MCF 10A (cell line): ENCODE results near the gene RBL2. TPM values are rescaled to one million over a fixed set of nuclear protein-coding genes. Genes with fewer than 3 reads are reported as not detected.

Experiments used
- BruUV-seq: library from RNA; stranded (reverse); fragments of 400-500 nt; replicated peaks from 2 replicates; lab custom pipeline; 2021; lab: Mats Ljungman, UMichigan
- CTCF ChIA-PET: fragments of 300-600 bp; sonication (Branson Sonifier 250); formaldehyde crosslinking; extraction: SDS; loops from one replicate; lab custom pipeline; 2021; ENCODE audit warnings: antibody characterized with exemption, inconsistent platforms; lab: Yijun Ruan, JAX
- POLR2A ChIA-PET: fragments of 300-600, 350-650 bp; sonication (Branson Sonifier 250); formaldehyde crosslinking; extraction: SDS; loops from one replicate; lab custom pipeline; 2020; ENCODE audit warnings: antibody characterized with exemption, inconsistent platforms; lab: Yijun Ruan, JAX
- DNase-seq: peaks from one replicate; pipeline ENCODE4 v3.0.0-alpha.2; 2018; ENCODE audit not compliant: unreplicated experiment
- H3K27ac Mint-ChIP-seq: one replicate; pipeline ENCODE4 v1.8.0; 2022; ENCODE audit warnings: mild to moderate bottlenecking, low read depth, mixed read lengths; ENCODE audit not compliant: unreplicated experiment
- H3K27me3 Mint-ChIP-seq: one replicate; pipeline ENCODE4 v1.8.0; 2022; ENCODE audit warnings: mixed read lengths; ENCODE audit not compliant: insufficient read depth, unreplicated experiment
- H3K36me3 Mint-ChIP-seq: one replicate; pipeline ENCODE4 v1.8.0; 2022; ENCODE audit warnings: mild to moderate bottlenecking, moderate library complexity, mixed read lengths; ENCODE audit not compliant: insufficient read depth, unreplicated experiment
- H3K4me1 Mint-ChIP-seq: one replicate; pipeline ENCODE4 v1.8.0; 2022; ENCODE audit warnings: mixed read lengths; ENCODE audit not compliant: insufficient read depth, unreplicated experiment
- H3K4me3 Mint-ChIP-seq: one replicate; pipeline ENCODE4 v1.8.0; 2022; ENCODE audit warnings: mild to moderate bottlenecking, moderate library complexity, mixed read lengths; ENCODE audit not compliant: unreplicated experiment
- H3K9me3 Mint-ChIP-seq: one replicate; pipeline ENCODE4 v1.8.0; 2022; ENCODE audit warnings: mixed read lengths; ENCODE audit not compliant: unreplicated experiment
- intact Hi-C: fragments of 100-400 bp; cut with micrococcal nuclease; formaldehyde crosslinking; loops from 2 replicates; pipeline ENCODE4 v1.14.1; 2022
- total RNA-seq: library from RNA; stranded (reverse); gene quantifications from 2 replicates; pipeline ENCODE4 v1.2.3, GENCODE V29; 2022
- TF ChIP-seq, protein P1 (sequence below): fragments of 200-600 bp; IDR thresholded peaks from one replicate; pipeline ENCODE4 v1.8.0; 2022; ENCODE audit warnings: antibody characterized with exemption, mild to moderate bottlenecking; ENCODE audit not compliant: unreplicated experiment

Gene RBL2
- total RNA-seq, 1 experiment from 2014 or later = 28.5 TPM

DNA sequence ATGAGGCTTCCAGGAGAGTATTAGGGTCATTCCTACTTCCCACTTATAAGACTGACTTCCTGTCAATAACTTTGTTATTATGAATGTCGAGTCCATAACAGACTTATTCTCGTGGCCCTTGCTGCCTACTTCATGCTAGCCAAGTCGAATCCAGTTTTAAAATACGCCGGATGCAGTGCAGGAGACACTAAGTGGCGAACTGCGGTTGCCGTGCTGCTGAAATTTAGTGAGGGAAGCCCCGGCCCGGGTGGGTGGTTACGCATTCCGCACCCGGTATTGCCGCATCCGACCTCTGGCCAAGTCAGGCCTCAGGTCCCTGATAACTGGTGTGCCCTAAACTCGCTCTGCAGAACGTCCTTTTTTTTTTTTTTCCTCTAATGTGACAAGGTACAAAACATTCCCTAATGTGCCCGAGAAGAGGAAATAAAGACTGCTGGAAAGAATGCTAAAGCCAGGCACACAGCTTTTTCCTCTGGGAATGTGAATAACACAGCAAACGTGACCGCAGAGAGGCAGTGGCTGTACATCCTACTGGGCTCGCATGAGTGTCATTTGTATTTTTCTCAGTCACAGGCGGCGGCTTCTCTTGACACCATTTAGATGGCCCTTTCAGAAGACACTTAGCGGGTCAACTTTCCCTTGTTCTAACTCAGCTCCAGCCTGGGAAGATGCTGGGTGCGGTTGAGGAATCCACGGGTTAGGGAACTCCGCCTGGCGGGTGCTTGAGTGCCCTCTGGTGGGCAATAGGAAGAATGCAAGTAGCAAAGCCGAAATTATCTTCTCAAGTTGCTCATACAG, 75.8 kb downstream of the RBL2 start:
- Mint-ChIP-seq H3K9me3 (no peaks in the 10 kb centered on the region), H3K4me1 (no peaks in the 10 kb centered on the region), H3K27ac (no peak overlapping the region), H3K4me3 (no peak overlapping the region), H3K27me3 (no peaks in the 10 kb centered on the region), H3K36me3 (no peaks in the 10 kb centered on the region)
- peak; percentile 63 for DNase-seq
- no TSS peak for BruUV-seq
- TF ChIP-seq, protein P1, sequence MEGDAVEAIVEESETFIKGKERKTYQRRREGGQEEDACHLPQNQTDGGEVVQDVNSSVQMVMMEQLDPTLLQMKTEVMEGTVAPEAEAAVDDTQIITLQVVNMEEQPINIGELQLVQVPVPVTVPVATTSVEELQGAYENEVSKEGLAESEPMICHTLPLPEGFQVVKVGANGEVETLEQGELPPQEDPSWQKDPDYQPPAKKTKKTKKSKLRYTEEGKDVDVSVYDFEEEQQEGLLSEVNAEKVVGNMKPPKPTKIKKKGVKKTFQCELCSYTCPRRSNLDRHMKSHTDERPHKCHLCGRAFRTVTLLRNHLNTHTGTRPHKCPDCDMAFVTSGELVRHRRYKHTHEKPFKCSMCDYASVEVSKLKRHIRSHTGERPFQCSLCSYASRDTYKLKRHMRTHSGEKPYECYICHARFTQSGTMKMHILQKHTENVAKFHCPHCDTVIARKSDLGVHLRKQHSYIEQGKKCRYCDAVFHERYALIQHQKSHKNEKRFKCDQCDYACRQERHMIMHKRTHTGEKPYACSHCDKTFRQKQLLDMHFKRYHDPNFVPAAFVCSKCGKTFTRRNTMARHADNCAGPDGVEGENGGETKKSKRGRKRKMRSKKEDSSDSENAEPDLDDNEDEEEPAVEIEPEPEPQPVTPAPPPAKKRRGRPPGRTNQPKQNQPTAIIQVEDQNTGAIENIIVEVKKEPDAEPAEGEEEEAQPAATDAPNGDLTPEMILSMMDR = peak; percentile 79
- ChIA-PET POLR2A (interaction anchor here (0.7 to 1.2 kb wide), 3 partner anchors 76 to 1917 kb away, joined by 3 to 4 read pairs (median 3); partner anchors contain the start of gene RBL2), CTCF (interaction anchor here (0.6 to 1.1 kb wide), 16 partner anchors 8 to 1392 kb away, joined by 3 to 4 read pairs (median 3); no protein-coding TSS in a partner anchor)
- intact Hi-C loops = loop anchor here (2.0 to 10.0 kb wide), 4 partner anchors 185 to 1441 kb away; no protein-coding TSS in a partner anchor

DNA sequence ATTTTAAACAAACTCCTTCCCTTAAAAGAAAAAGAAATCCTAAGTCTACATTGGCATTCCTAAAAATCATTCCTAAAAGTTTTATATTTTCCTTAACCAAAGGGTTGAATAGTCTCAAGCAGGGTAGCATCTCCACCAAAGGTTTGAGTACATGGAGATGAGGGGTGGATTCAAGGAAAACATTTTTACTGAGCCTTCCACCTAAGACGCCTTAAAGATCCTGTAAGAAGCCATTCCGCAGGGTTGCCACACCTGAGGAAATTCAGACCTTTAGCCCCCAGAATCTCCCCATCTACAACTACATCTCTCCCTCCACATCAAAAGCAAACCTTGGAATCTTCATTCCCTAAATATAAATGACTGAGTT, 76.4 kb downstream of the RBL2 start:
- ChIA-PET CTCF (interaction anchor here (0.7 to 1.0 kb wide), 9 partner anchors 8 to 1393 kb away, joined by 3 to 4 read pairs (median 3); no protein-coding TSS in a partner anchor), POLR2A (interaction anchor here (0.7 to 1.2 kb wide), 3 partner anchors 76 to 1916 kb away, joined by 3 to 4 read pairs (median 3); partner anchors contain the start of gene RBL2)
- TF ChIP-seq, protein P1 = no peak
- H3K27me3 Mint-ChIP-seq = no peaks in the 10 kb centered on the region
- no peak for DNase-seq
- BruUV-seq = no TSS peak
- H3K27ac Mint-ChIP-seq = no peak overlapping the region
- no peak overlapping the region for H3K4me3 Mint-ChIP-seq
- H3K4me1 Mint-ChIP-seq = no peaks in the 10 kb centered on the region
- no peaks in the 10 kb centered on the region for H3K9me3 Mint-ChIP-seq
- intact Hi-C loops = loop anchor here (2.0 to 5.0 kb wide), 3 partner anchors 534 to 1442 kb away; no protein-coding TSS in a partner anchor
- H3K36me3 Mint-ChIP-seq = no peaks in the 10 kb centered on the region

DNA sequence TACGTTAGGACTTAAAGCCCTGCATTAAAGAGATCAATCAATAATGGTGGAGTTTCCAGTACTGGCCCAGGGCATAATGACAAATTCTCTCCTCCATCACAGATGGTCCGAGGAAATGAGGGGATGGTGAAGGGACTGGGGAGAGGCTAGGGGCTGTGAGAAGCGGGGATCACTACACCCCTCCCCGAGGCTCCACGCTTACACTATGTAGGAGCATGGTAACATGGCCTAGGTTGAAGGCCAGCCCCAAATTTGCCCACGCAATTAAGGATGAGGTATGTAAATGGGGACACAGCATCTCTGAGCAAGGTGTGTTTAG, 76.8 kb downstream of the RBL2 start:
- Mint-ChIP-seq H3K27ac (no peak overlapping the region), H3K36me3 (no peaks in the 10 kb centered on the region), H3K4me1 (no peaks in the 10 kb centered on the region), H3K27me3 (no peaks in the 10 kb centered on the region), H3K4me3 (no peak overlapping the region), H3K9me3 (no peaks in the 10 kb centered on the region)
- POLR2A ChIA-PET = no interaction called here
- BruUV-seq = no TSS peak
- TF ChIP-seq, protein P1 = no peak
- CTCF ChIA-PET = interaction anchor here (1.0 kb wide), 1 partner anchor 13 kb away, joined by 3 read pairs; no protein-coding TSS in a partner anchor
- intact Hi-C loops = loop anchor here (2.0 to 5.0 kb wide), 3 partner anchors 534 to 1442 kb away; no protein-coding TSS in a partner anchor
- DNase-seq = no peak
